Heart right ventricle (tissue), 16 donors: ENCODE measurements around the gene PPP1R8. TPM values are rescaled to one million over a fixed set of nuclear protein-coding genes. Genes with fewer than 3 reads are reported as not detected.
"Not testable (repeated sequence)": the region's sequence is repeated elsewhere in the genome, so short reads cannot be mapped to it uniquely, and the experiment has no call there.

Source experiments
- ATAC-seq, 8 donors: fragments of 200-7000 bp; cut with Tn5 transposase; one replicate each; pipeline ENCODE4 v1.9.1; 2020; ENCODE audit warnings: mild to moderate bottlenecking in 8 of 8, moderate library complexity in 8 of 8, moderate number of reproducible peaks in 1 of 8
- DNase-seq, 2 donors: peaks; one replicate each; pipeline ENCODE4 v3.0.0-alpha.2; 2020
- H3K27ac ChIP-seq, 10 donors: fragments of 200-600 bp; sonication (generic) in 2 of 10; one replicate each; pipeline versions ENCODE4 v1.5.0 to v1.8.0; 2020 to 2022; ENCODE audit warnings: mild to moderate bottlenecking in 3 of 10
- H3K27me3 ChIP-seq, 7 donors: fragments of 200-600 bp; one replicate each; pipeline ENCODE4 v1.8.0; 2021 to 2022; ENCODE audit warnings: mild to moderate bottlenecking in 2 of 7
- H3K36me3 ChIP-seq, 9 donors: fragments of 200-600 bp; sonication (generic) in 1 of 9; one replicate each; pipeline versions ENCODE4 v1.5.0 to v1.8.0; 2020 to 2022; ENCODE audit warnings: mild to moderate bottlenecking in 2 of 9
- H3K4me1 ChIP-seq, 9 donors: fragments of 200-600 bp; sonication (generic) in 1 of 9; one replicate each; pipeline versions ENCODE4 v1.5.0 to v1.8.0; 2020 to 2022; ENCODE audit warnings: mild to moderate bottlenecking in 4 of 9
- H3K4me3 ChIP-seq, 10 donors: fragments of 200-600 bp; sonication (generic) in 2 of 10; one replicate each; pipeline versions ENCODE4 v1.5.0 to v1.8.0; 2020 to 2022; ENCODE audit warnings: mild to moderate bottlenecking in 7 of 10, moderate library complexity in 2 of 10
- H3K9me3 ChIP-seq, 11 donors: fragments of 200-600 bp in 10 of 11; sonication (generic) in 2 of 11; one replicate each; pipeline versions ENCODE4 v1.5.0 to v1.8.0; 2013 to 2022; ENCODE audit warnings: mild to moderate bottlenecking in 2 of 11, control low read depth in 1 of 11, moderate library complexity in 1 of 11
- CTCF ChIP-seq, 9 donors: fragments of 200-600 bp; sonication (generic) in 2 of 9; IDR thresholded peaks; one replicate each; pipeline versions ENCODE4 v1.5.0 to v1.8.0; 2021 to 2022; ENCODE audit warnings: antibody characterized with exemption in 9 of 9, mild to moderate bottlenecking in 5 of 9, moderate library complexity in 1 of 9
- WGBS, 2 donors: extraction: QIAGEN DNeasy Blood & Tissue Kit; methylation state at CpG; one replicate each; pipeline ENCODE4 v1.1.7; 2013; ENCODE audit warnings: inconsistent platforms in 1 of 2; 5-methylcytosine and 5-hydroxymethylcytosine counted together
- intact Hi-C, 10 donors: fragments of 100-400 bp; cut with DNase I; formaldehyde crosslinking; loops; one replicate each; pipeline versions ENCODE4 v1.11.1 to v1.14.2; 2022
- polyA plus RNA-seq, 2 donors: library from polyadenylated mRNA; stranded (reverse); fragments of 200-250 nt; gene quantifications; one replicate each; pipeline ENCODE4 v1.2.3, GENCODE V29; 2013
- total RNA-seq, 10 donors: library from RNA; stranded (reverse); fragmentation: NEBNext Ultra II Directional in 3 of 10; extraction: Animal tissue kit (Norgen Biotek cat#: 25700) in 3 of 10; gene quantifications; one replicate each; pipeline versions ENCODE4 v1.2.1 to v1.2.4, GENCODE V29; 2021 to 2023
- donor health status: Arrhythmogenic right ventricular cardiomyopathy.
- donor health status: ischemic (EF 13 %, LVEDD 7.1; RV severe dilation, severe dysfunction).
- donor health status: healthy with polysubstance abuse.
- donor health status: DM: no; HTN: yes; CAD: no.
- donor health status: DM: no; HTN: no; CAD: no.
- donor health status: ischemic (EF 25% LVEDD 6.9; RV normal size, moderate dysfunction).
- donor health status: ischemic (EF 25% LVEDD 5.7; RV mildly dilated, moderate dysfunction).
- donor health status: healthy.
- donor health status: DM: yes; HTN: yes; CAD: no.
- donor health status: Ischemic cardiomyopathy.
- donor health status: ischemic (EF 35%, LVEDD 5.7; RV mildly dilated, moderate dysfunction).
- donor health status: nonischemic (EF 11% LVEDD 7.7; RV severe dilation, severe dysfunction).
- donor health status: DM: yes; HTN: yes; CAD: no.
- donor health status: PGD.
- donor health status: ischemic (EF 29% LVEDD 5.4; RV normal size, mild dysfunction).
- donor health status: nonischemic (EF 23%, LVEDD 6.1; RV moderate dilation, normal function).

The PPP1R8 gene
- total and polyA plus RNA-seq, 12 donors: 13.9 to 33.4 (median 25.6) TPM

- Histone ChIP-seq H3K36me3 (peaks cover 0 to 19% (median 17%) of the 10 kb centered on the region in 9 donors), H3K9me3 (no peaks in the 10 kb centered on the region), H3K27me3 (no peaks in the 10 kb centered on the region), H3K27ac (no peak overlapping the region), H3K4me3 (no peak overlapping the region), H3K4me1 (peaks cover 0 to 18% (median 6%) of the 10 kb centered on the region in 9 donors)
- 89 to 93% methylated on average over 6 of the region's 6 CpGs for WGBS, 2 donors
- DNase-seq (no peak), ATAC-seq (no peak)
- no peak for TF ChIP-seq CTCF (IDR thresholded peaks at IDR 0.05)
- intact Hi-C loops: loop anchor here in 6 of 10 donors (5.0 to 10.0 kb wide), 5 partner anchors 117 to 340 kb away; partner anchors contain the start of gene EYA3 (in 1 of the 6)
These were observed 24.5 kb downstream of the PPP1R8 start for GRCh38 chr1:27855085-27855484.

- ATAC-seq: no peak
- H3K4me3 ChIP-seq: no peak overlapping the region
- no peak for TF ChIP-seq CTCF (IDR thresholded peaks at IDR 0.05)
- no peaks in the 10 kb centered on the region for H3K27me3 ChIP-seq
- H3K4me1 ChIP-seq: peaks cover 0 to 18% (median 6%) of the 10 kb centered on the region in 9 donors
- intact Hi-C loops: loop anchor here in 6 of 10 donors (5.0 to 10.0 kb wide), 5 partner anchors 116 to 338 kb away; partner anchors contain the start of gene EYA3 (in 1 of the 6)
- WGBS, 2 donors: 68 to 75% methylated on average over 12 of the region's 12 CpGs
- H3K9me3 ChIP-seq: no peaks in the 10 kb centered on the region
- no peak for DNase-seq
- H3K36me3 ChIP-seq: peaks cover 0 to 2% (median under 1%) of the 10 kb centered on the region in 9 donors
- no peak overlapping the region for H3K27ac ChIP-seq
These were observed 26.2 kb downstream of the PPP1R8 start for GRCh38 chr1:27856561-27857343.

GRCh38 chr1:27857552-27857951 is 27.0 kb downstream of the PPP1R8 start:
- H3K4me1 ChIP-seq: peaks cover 0 to 26% (median 7%) of the 10 kb centered on the region in 9 donors
- not testable (repeated sequence) for H3K4me3 ChIP-seq, H3K27ac ChIP-seq, H3K27me3 ChIP-seq, H3K36me3 ChIP-seq, ATAC-seq, DNase-seq, H3K9me3 ChIP-seq
- 78 to 89% methylated on average over 11 of the region's 11 CpGs for WGBS, 2 donors
- intact Hi-C loops: loop anchor here in 6 of 10 donors (5.0 to 10.0 kb wide), 5 partner anchors 115 to 337 kb away; partner anchors contain the start of gene EYA3 (in 1 of the 6)

- peak overlapping the region in 1 of 10 donors; percentile 22 for H3K4me3 ChIP-seq
- no peaks in the 10 kb centered on the region for H3K36me3 ChIP-seq
- ATAC-seq (peak; percentile 87 to 95 (median 89)), DNase-seq (peak; percentile 73 to 84)
- no peaks in the 10 kb centered on the region for H3K27me3 ChIP-seq
- 24 to 26% methylated on average over 10 of the region's 10 CpGs for WGBS, 2 donors
- no peaks in the 10 kb centered on the region for H3K9me3 ChIP-seq
- intact Hi-C loops: loop anchor here in 8 of 10 donors (1.0 to 10.0 kb wide), 8 partner anchors 114 to 350 kb away; partner anchors contain the start of gene EYA3 (in 1 of the 8)
- peaks cover 0 to 34% (median 7%) of the 10 kb centered on the region in 9 donors for H3K4me1 ChIP-seq
- H3K27ac ChIP-seq: peak overlapping the region in 1 of 10 donors; percentile 77
- peak; percentile 76 to 99 (median 87) for TF ChIP-seq CTCF (IDR thresholded peaks at IDR 0.05)
These were observed 27.7 kb downstream of the PPP1R8 start for GRCh38 chr1:27858072-27858948.
